Transverse colon (tissue), 4 donors: ENCODE results near the gene TUBB.

Experiments
- EP300 ChIP-seq: sonication (generic); formaldehyde crosslinking; IDR thresholded peaks from one replicate; pipeline ENCODE4 v1.6.1; 2017; ENCODE audit warnings: antibody characterized with exemption, low read depth
- POLR2A ChIP-seq: fragments of 450-650 bp; IDR thresholded peaks from one replicate; pipeline ENCODE4 v1.6.1; 2016; ENCODE audit warnings: antibody characterized with exemption, mild to moderate bottlenecking, moderate library complexity
- POLR2AphosphoS5 ChIP-seq, 3 donors: sonication (generic); formaldehyde crosslinking; IDR thresholded peaks; one replicate each; pipeline ENCODE4 v1.6.1; 2016; ENCODE audit warnings: antibody characterized with exemption in 3 of 3
- TF ChIP-seq, protein P1 (sequence below), 5 experiments: fragments of 200-600 bp in 3 of 5; fragments of 450-650 bp in 2 of 5; sonication (generic) in 3 of 5; IDR thresholded peaks; 1 replicate in 2 of 5; 2 replicates in 3 of 5; pipeline ENCODE4 v1.5.1; 2016 to 2017; ENCODE audit warnings: antibody characterized with exemption in 5 of 5, inconsistent platforms in 3 of 5, mild to moderate bottlenecking in 2 of 5, moderate library complexity in 1 of 5

DNA sequence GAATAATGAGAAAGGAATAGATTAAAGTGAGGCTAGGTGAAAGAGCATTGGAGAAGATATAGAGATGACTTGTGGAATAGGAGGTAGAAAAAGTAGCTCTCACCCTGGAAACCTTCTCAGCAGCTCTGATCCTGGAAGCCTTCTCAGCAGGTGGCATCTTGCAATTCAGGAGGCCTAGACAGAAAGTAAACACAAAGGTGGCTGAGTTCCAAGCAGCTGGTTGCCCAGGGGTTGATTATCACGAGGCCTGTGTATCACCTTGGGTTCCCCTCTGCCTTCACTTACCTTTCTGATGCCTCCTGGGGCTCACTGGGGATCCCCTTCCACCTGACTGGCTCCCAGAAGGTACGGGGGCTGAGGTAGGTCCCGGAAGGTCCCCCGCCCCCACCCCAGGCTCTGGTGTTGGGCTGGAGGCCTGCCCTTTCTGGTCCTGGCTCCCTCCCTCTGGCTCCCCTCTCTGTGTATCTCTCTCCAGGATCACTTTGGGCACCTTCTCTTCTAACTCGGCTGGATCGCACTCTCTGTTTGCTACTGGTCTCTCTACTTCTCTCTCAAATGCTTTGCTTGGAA is 12.8 kb upstream of the TUBB start:
- TF ChIP-seq POLR2A: no peak
- TF ChIP-seq, protein P1, sequence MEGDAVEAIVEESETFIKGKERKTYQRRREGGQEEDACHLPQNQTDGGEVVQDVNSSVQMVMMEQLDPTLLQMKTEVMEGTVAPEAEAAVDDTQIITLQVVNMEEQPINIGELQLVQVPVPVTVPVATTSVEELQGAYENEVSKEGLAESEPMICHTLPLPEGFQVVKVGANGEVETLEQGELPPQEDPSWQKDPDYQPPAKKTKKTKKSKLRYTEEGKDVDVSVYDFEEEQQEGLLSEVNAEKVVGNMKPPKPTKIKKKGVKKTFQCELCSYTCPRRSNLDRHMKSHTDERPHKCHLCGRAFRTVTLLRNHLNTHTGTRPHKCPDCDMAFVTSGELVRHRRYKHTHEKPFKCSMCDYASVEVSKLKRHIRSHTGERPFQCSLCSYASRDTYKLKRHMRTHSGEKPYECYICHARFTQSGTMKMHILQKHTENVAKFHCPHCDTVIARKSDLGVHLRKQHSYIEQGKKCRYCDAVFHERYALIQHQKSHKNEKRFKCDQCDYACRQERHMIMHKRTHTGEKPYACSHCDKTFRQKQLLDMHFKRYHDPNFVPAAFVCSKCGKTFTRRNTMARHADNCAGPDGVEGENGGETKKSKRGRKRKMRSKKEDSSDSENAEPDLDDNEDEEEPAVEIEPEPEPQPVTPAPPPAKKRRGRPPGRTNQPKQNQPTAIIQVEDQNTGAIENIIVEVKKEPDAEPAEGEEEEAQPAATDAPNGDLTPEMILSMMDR (IDR thresholded peaks at IDR 0.05): no peak
- no peak for TF ChIP-seq EP300
- TF ChIP-seq POLR2AphosphoS5 (IDR thresholded peaks at IDR 0.05): no peak
